H1 (cell line): ENCODE measurements around the gene ARMH3. TPM values are rescaled to one million over a fixed set of nuclear protein-coding genes. Genes with fewer than 3 reads are reported as not detected.

Source experiments
- CTCF ChIA-PET: fragments of 300-600 bp; sonication (Branson Sonifier 250); formaldehyde crosslinking; loops from one replicate; lab custom pipeline; 2021; ENCODE audit not compliant: partially characterized antibody; lab: Charles Lee
- POLR2A ChIA-PET: fragments of 300-600 bp; sonication (Branson Sonifier 250); formaldehyde crosslinking; loops from one replicate; lab custom pipeline; 2021; ENCODE audit warnings: inconsistent platforms; ENCODE audit not compliant: partially characterized antibody; lab: Charles Lee
- DNase-seq, 2 experiments: peaks; one replicate each; pipeline versions ENCODE4 v3.0.0 to v3.0.0-alpha.2; 2010 to 2022; ENCODE audit warnings: low spot score in 2 of 2, low read depth in 1 of 2, mixed read lengths in 1 of 2
- FAIRE-seq: peaks from 2 replicates; lab custom pipeline; 2011; peaks lifted over from hg19 to GRCh38; lab: Jason Lieb, UNC
- H2AFZ ChIP-seq: 2 replicates; pipeline ENCODE4 v1.8.1; 2012; ENCODE audit warnings: low read length, inconsistent platforms
- H2AK5ac ChIP-seq: 2 replicates; pipeline ENCODE4 v1.6.1; 2013; ENCODE audit warnings: low read depth, low read length
- H2BK120ac ChIP-seq: replicated peaks from 2 replicates; pipeline ENCODE3; 2013; ENCODE audit warnings: low read depth, low read length, inconsistent platforms
- H2BK12ac ChIP-seq: 2 replicates; pipeline ENCODE4 v1.6.1; 2013; ENCODE audit warnings: low read depth, low read length
- H2BK15ac ChIP-seq: 2 replicates; pipeline ENCODE4 v1.6.1; 2013; ENCODE audit warnings: low read length
- H2BK20ac ChIP-seq: 2 replicates; pipeline ENCODE4 v1.6.1; 2013; ENCODE audit warnings: low read length
- H2BK5ac ChIP-seq: 2 replicates; pipeline ENCODE4 v1.6.1; 2013; ENCODE audit warnings: low read depth, low read length
- H3K14ac ChIP-seq: 2 replicates; pipeline ENCODE4 v1.6.1; 2013; ENCODE audit warnings: inconsistent platforms; ENCODE audit not compliant: insufficient read length
- H3K18ac ChIP-seq: 2 replicates; pipeline ENCODE4 v1.6.1; 2013; ENCODE audit warnings: low read length; ENCODE audit errors: extremely low read depth
- H3K23ac ChIP-seq: 2 replicates; pipeline ENCODE4 v1.6.1; 2013; ENCODE audit warnings: inconsistent platforms; ENCODE audit not compliant: insufficient read length
- H3K23me2 ChIP-seq: 2 replicates; pipeline ENCODE4 v1.6.1; 2013; ENCODE audit warnings: low read depth, low read length
- H3K27ac ChIP-seq: 2 replicates; pipeline ENCODE4 v1.6.1; 2011; ENCODE audit warnings: low read depth, low read length, inconsistent platforms
- H3K27me3 ChIP-seq, 4 experiments: replicated peaks in 1 of 4; 1 replicate in 1 of 4; 2 replicates in 3 of 4; pipeline versions ENCODE4 v1.6.1 to v1.8.1; 2011 to 2013; ENCODE audit warnings: low read length in 3 of 4, mild to moderate bottlenecking in 3 of 4, inconsistent platforms in 2 of 4, mixed read lengths in 2 of 4, moderate library complexity in 1 of 4; ENCODE audit not compliant: control insufficient read depth in 3 of 4, insufficient read depth in 3 of 4; ENCODE audit errors: extremely low read depth in 1 of 4
- H3K36me3 ChIP-seq, 4 experiments: 2 replicates each; pipeline versions ENCODE4 v1.6.1 to v1.8.1; 2011 to 2013; ENCODE audit warnings: mild to moderate bottlenecking in 4 of 4, low read length in 3 of 4, moderate library complexity in 2 of 4, control low read depth in 1 of 4, inconsistent platforms in 1 of 4; ENCODE audit not compliant: insufficient read depth in 4 of 4, control insufficient read depth in 2 of 4
- H3K4ac ChIP-seq: replicated peaks from 2 replicates; pipeline ENCODE3; 2013; ENCODE audit warnings: low read length, low read depth, mixed read lengths, inconsistent platforms; ENCODE audit not compliant: insufficient read length
- H3K4me1 ChIP-seq, 4 experiments: replicated peaks in 1 of 4; 1 replicate in 1 of 4; 2 replicates in 3 of 4; pipeline versions ENCODE4 v1.6.1 to v1.8.1; 2011 to 2013; ENCODE audit warnings: low read length in 3 of 4, inconsistent platforms in 2 of 4, mixed read lengths in 1 of 4; ENCODE audit not compliant: insufficient read depth in 4 of 4, control insufficient read depth in 3 of 4
- H3K4me2 ChIP-seq, 2 experiments: 2 replicates each; pipeline versions ENCODE4 v1.6.1 to v1.8.1; 2011 to 2013; ENCODE audit warnings: low read depth in 2 of 2, low read length in 2 of 2, control low read depth in 1 of 2, inconsistent platforms in 1 of 2, mild to moderate bottlenecking in 1 of 2; ENCODE audit not compliant: insufficient read depth in 1 of 2
- H3K4me3 ChIP-seq, 4 experiments: fragments of 200-600, 300-600 bp in 1 of 4; sonication (generic), shearing (Covaris generic), sonication (Bioruptor Twin) in 1 of 4; 2 replicates each; pipeline versions ENCODE4 v1.5.1 to v1.8.1; 2011 to 2016; ENCODE audit warnings: low read length in 4 of 4, low read depth in 3 of 4, control low read depth in 2 of 4, inconsistent platforms in 2 of 4, mild to moderate bottlenecking in 2 of 4, mixed read lengths in 1 of 4, moderate library complexity in 1 of 4; ENCODE audit not compliant: insufficient read depth in 2 of 4; ENCODE audit errors: extremely low read depth in 1 of 4
- H3K56ac ChIP-seq: replicated peaks from 2 replicates; pipeline ENCODE3; 2013; ENCODE audit warnings: low read depth, mild to moderate bottlenecking, mixed read lengths, low read length, inconsistent platforms; ENCODE audit not compliant: insufficient read length
- H3K79me1 ChIP-seq: 2 replicates; pipeline ENCODE4 v1.6.1; 2013; ENCODE audit warnings: low read depth, low read length, control low read depth
- H3K79me2 ChIP-seq, 2 experiments: 2 replicates each; pipeline versions ENCODE4 v1.6.1 to v1.8.1; 2012 to 2013; ENCODE audit warnings: low read length in 2 of 2, mild to moderate bottlenecking in 2 of 2, inconsistent platforms in 1 of 2; ENCODE audit not compliant: insufficient read depth in 2 of 2, control insufficient read depth in 1 of 2
- H3K9ac ChIP-seq, 4 experiments: replicated peaks in 1 of 4; 1 replicate in 1 of 4; 2 replicates in 3 of 4; pipeline versions ENCODE4 v1.6.1 to v1.8.1; 2011 to 2013; ENCODE audit warnings: low read depth in 3 of 4, low read length in 3 of 4, control low read depth in 2 of 4, mild to moderate bottlenecking in 2 of 4, moderate library complexity in 2 of 4, inconsistent platforms in 1 of 4; ENCODE audit errors: extremely low read depth in 1 of 4
- H3K9me3 ChIP-seq, 2 experiments: 2 replicates each; pipeline versions ENCODE4 v1.6.1 to v1.8.1; 2012 to 2013; ENCODE audit warnings: mild to moderate bottlenecking in 2 of 2, moderate library complexity in 2 of 2, control low read depth in 1 of 2, inconsistent platforms in 1 of 2, low read depth in 1 of 2, low read length in 1 of 2, mixed read lengths in 1 of 2; ENCODE audit not compliant: insufficient read depth in 2 of 2
- H4K20me1 ChIP-seq, 2 experiments: replicated peaks in 1 of 2; 2 replicates each; pipeline versions ENCODE3 to v1.8.1; 2011 to 2013; ENCODE audit warnings: inconsistent platforms in 2 of 2, low read length in 2 of 2, mild to moderate bottlenecking in 1 of 2; ENCODE audit not compliant: insufficient read depth in 2 of 2, control insufficient read depth in 1 of 2
- H4K5ac ChIP-seq: 2 replicates; pipeline ENCODE4 v1.6.1; 2013; ENCODE audit warnings: low read length, low read depth, mixed read lengths, inconsistent platforms; ENCODE audit not compliant: insufficient read length
- H4K8ac ChIP-seq: 2 replicates; pipeline ENCODE4 v1.8.0; 2013; ENCODE audit warnings: mild to moderate bottlenecking, moderate library complexity, low read length, inconsistent platforms; ENCODE audit not compliant: insufficient read depth; ENCODE audit errors: extremely low read depth
- H4K91ac ChIP-seq: replicated peaks from 2 replicates; pipeline ENCODE3; 2013; ENCODE audit warnings: low read length, mixed read lengths, inconsistent platforms; ENCODE audit not compliant: insufficient read length
- ATF3 ChIP-seq: IDR thresholded peaks from 2 replicates; pipeline ENCODE4 v1.6.1; 2011; ENCODE audit warnings: low read depth, mild to moderate bottlenecking, low read length; ENCODE audit not compliant: insufficient read depth
- BCL11A ChIP-seq, 2 experiments: IDR thresholded peaks; one replicate each; pipeline ENCODE4 v1.6.1; 2011; ENCODE audit warnings: low read depth in 2 of 2, low read length in 2 of 2, mild to moderate bottlenecking in 2 of 2
- CEBPB ChIP-seq: IDR thresholded peaks from 2 replicates; pipeline ENCODE4 v1.6.1; 2012; ENCODE audit warnings: low read depth, low read length
- E2F6 ChIP-seq: IDR thresholded peaks from 2 replicates; pipeline ENCODE4 v1.6.1; 2012; ENCODE audit warnings: inconsistent platforms
- EP300 ChIP-seq, 2 experiments: IDR thresholded peaks; 1 replicate in 1 of 2; 2 replicates in 1 of 2; pipeline ENCODE4 v1.6.1; 2011 to 2012; ENCODE audit warnings: low read depth in 2 of 2, low read length in 2 of 2, mild to moderate bottlenecking in 2 of 2, borderline replicate concordance in 1 of 2, inconsistent platforms in 1 of 2, moderate library complexity in 1 of 2
- GABPA ChIP-seq: IDR thresholded peaks from 2 replicates; pipeline ENCODE4 v1.6.1; 2011; ENCODE audit warnings: mild to moderate bottlenecking, low read length, moderate library complexity, borderline replicate concordance; ENCODE audit not compliant: insufficient read depth
- NANOG ChIP-seq: IDR thresholded peaks from 2 replicates; pipeline ENCODE4 v1.6.1; 2011; ENCODE audit warnings: low read length, low read depth, mild to moderate bottlenecking, inconsistent platforms; ENCODE audit not compliant: insufficient read depth, poor library complexity, severe bottlenecking
- POLR2AphosphoS5 ChIP-seq: IDR thresholded peaks from 2 replicates; pipeline ENCODE4 v1.6.1; 2011; ENCODE audit warnings: low read depth, low read length
- SAP30 ChIP-seq: fragments of 300-600 bp; sonication (generic); IDR thresholded peaks from 2 replicates; pipeline ENCODE4 v1.7.1; 2012; ENCODE audit warnings: low read length, moderate library complexity, mild to moderate bottlenecking, inconsistent platforms; ENCODE audit not compliant: insufficient read depth, insufficient replicate concordance
- SIRT6 ChIP-seq: IDR thresholded peaks from one replicate; pipeline ENCODE4 v1.7.1; 2012; ENCODE audit warnings: low read length, inconsistent platforms
- SRF ChIP-seq: IDR thresholded peaks from 2 replicates; pipeline ENCODE4 v1.6.1; 2011; ENCODE audit warnings: mild to moderate bottlenecking, low read depth, low read length, moderate library complexity
- TEAD4 ChIP-seq: IDR thresholded peaks from 2 replicates; pipeline ENCODE4 v1.6.1; 2012; ENCODE audit warnings: low read depth, low read length, inconsistent platforms, mixed read lengths
- WGBS, 2 experiments: shearing (Covaris generic) in 1 of 2; methylation state at CpG; one replicate each; pipeline versions ENCODE4 v1.1.6 to v1.1.7; 2013 to 2015; ENCODE audit warnings: low lambda C conversion rate in 2 of 2, mixed read lengths in 2 of 2, inconsistent platforms in 1 of 2, low coverage in 1 of 2, missing lambda C conversion rate in 1 of 2; ENCODE audit not compliant: insufficient replicate concordance in 2 of 2, insufficient coverage in 1 of 2, insufficient read length in 1 of 2; ENCODE audit errors: extremely low coverage in 1 of 2, missing lambda C conversion rate in 1 of 2; 5-methylcytosine and 5-hydroxymethylcytosine counted together
- polyA plus RNA-seq, 7 experiments: library from polyadenylated mRNA; depleted of rRNA in 3 of 7; stranded (reverse) in 5 of 7; unstranded in 2 of 7; fragments of >200 nt in 5 of 7; fragments of 200-250 nt in 2 of 7; gene quantifications; 1 replicate in 5 of 7; 2 replicates in 1 of 7; 4 replicates in 1 of 7; pipeline versions ENCODE4 v1.2.1 to v1.2.3, GENCODE V29; 2011 to 2013; ENCODE audit warnings: missing spikeins in 2 of 7, mixed read lengths in 2 of 7
- total RNA-seq: library from RNA; stranded (reverse); fragmentation: NEBNext Ultra II Directional; extraction: Animal tissue kit (Norgen Biotek cat#: 25700); gene quantifications from 2 replicates; pipeline ENCODE4 v1.2.1, GENCODE V29; 2021

Gene ARMH3
- total and polyA plus RNA-seq, 2 of the 8 experiments (the other 6 are each of a cell fraction or from before 2014, with no cell fraction given) = 11.6 to 18.3 TPM

- Histone ChIP-seq H3K9me3 (no peaks in the 10 kb centered on the region), H2BK12ac (no peak overlapping the region), H3K27me3 (no peaks in the 10 kb centered on the region), H3K4ac (no peak overlapping the region), H2BK5ac (no peak overlapping the region), H3K4me1 (no peaks in the 10 kb centered on the region), H3K9ac (no peak overlapping the region), H3K56ac (no peak overlapping the region), H4K91ac (no peak overlapping the region), H4K8ac (no peak overlapping the region), H2AFZ (no peak overlapping the region), H3K4me2 (no peak overlapping the region), H2BK120ac (no peak overlapping the region), H4K20me1 (no peaks in the 10 kb centered on the region), H2BK15ac (no peak overlapping the region), H3K36me3 (no peaks in the 10 kb centered on the region), H3K18ac (no peak overlapping the region), H2AK5ac (no peak overlapping the region), H3K79me2 (no peaks in the 10 kb centered on the region), H3K27ac (no peak overlapping the region), H3K14ac (no peak overlapping the region), H2BK20ac (no peak overlapping the region), H3K4me3 (no peak overlapping the region), H3K23me2 (no peaks in the 10 kb centered on the region), H4K5ac (no peak overlapping the region), H3K23ac (no peak overlapping the region), H3K79me1 (no peaks in the 10 kb centered on the region)
- DNase-seq (no peak), FAIRE-seq (no peak)
- WGBS, 2 experiments = 91% methylated on average over 5 of the region's 5 CpGs; no CpG with 5 or more reads in 1 of the 2 experiments
- POLR2A ChIA-PET = interaction anchor here (2.8 kb wide), 1 partner anchor 122 kb away, joined by 12 read pairs; no protein-coding TSS in a partner anchor
- CTCF ChIA-PET = interaction anchor here (0.6 to 16.8 kb wide), 24 partner anchors 8 to 185 kb away, joined by 3 to 210 read pairs (median 4); partner anchors contain the start of gene KCNIP2
- no peak for TF ChIP-seq SAP30
- no peak for TF ChIP-seq ATF3
- TF ChIP-seq POLR2AphosphoS5 = no peak
- no peak for TF ChIP-seq TEAD4
- TF ChIP-seq NANOG = no peak
- no peak for TF ChIP-seq E2F6
- no peak for TF ChIP-seq BCL11A (IDR thresholded peaks at IDR 0.05; ENCODE audit: low read depth in 2 of 2, low read length in 2 of 2)
- TF ChIP-seq SRF = no peak
- no peak for TF ChIP-seq EP300 (IDR thresholded peaks at IDR 0.05; ENCODE audit: borderline replicate concordance in 1 of 2, low read depth in 2 of 2, low read length in 2 of 2)
- no peak for TF ChIP-seq SIRT6
- TF ChIP-seq GABPA = no peak
- no peak for TF ChIP-seq CEBPB
Measured at GRCh38 chr10:101887775-101888174, 168.2 kb downstream of the ARMH3 start.
